ENCODE data around the gene OR52E4. TPM values are rescaled to one million over a fixed set of nuclear protein-coding genes. Genes with fewer than 3 reads are reported as not detected.

OR52E4 gene
- polyA plus RNA-seq, 2 of the 4 experiments (the other 2 are of a cell fraction) = not detected

GRCh38 chr11:5833446-5833845 is 47.0 kb upstream of the OR52E4 start:
- Histone ChIP-seq H3K4me1 (no peaks in the 10 kb centered on the region), H3K27ac (no peak overlapping the region), H3K4me3 (no peak overlapping the region), H3K9me3 (no peaks in the 10 kb centered on the region), H3K4me2 (no peak overlapping the region)
- ChIA-PET POLR2A (no interaction called here), CTCF (no interaction called here)
- ATAC-seq (no peak), DNase-seq (ENCODE audit: low read depth in 1 of 2, low spot score in 1 of 2) (no peak), FAIRE-seq (no peak)
- 4% methylated on average over 2 of the region's 2 CpGs for WGBS (ENCODE audit: missing lambda C conversion rate)
- TF ChIP-seq ZC3H11A (IDR thresholded peaks at IDR 0.05) (no peak), HOXB13 (CRISPR knock-in tag; IDR thresholded peaks at IDR 0.05; ENCODE audit: low read depth) (no peak), FOXS1 (CRISPR knock-in tag; IDR thresholded peaks at IDR 0.05) (no peak), KDM1A (IDR thresholded peaks at IDR 0.05; ENCODE audit: low read depth) (no peak), SREBF2 (IDR thresholded peaks at IDR 0.05) (no peak), CEBPB (IDR thresholded peaks at IDR 0.05) (no peak), RARB (CRISPR knock-in tag; IDR thresholded peaks at IDR 0.05) (no peak), CHD4 (IDR thresholded peaks at IDR 0.05; ENCODE audit: borderline replicate concordance) (no peak), ZSCAN20 (CRISPR knock-in tag; IDR thresholded peaks at IDR 0.05) (no peak), JUNB (IDR thresholded peaks at IDR 0.05) (no peak), CBX8 (IDR thresholded peaks at IDR 0.05) (no peak), FOSB (CRISPR knock-in tag; IDR thresholded peaks at IDR 0.05) (no peak), NPAS2 (CRISPR knock-in tag; IDR thresholded peaks at IDR 0.05; ENCODE audit: borderline replicate concordance) (no peak), NFE2L2 (conservative IDR thresholded peaks at IDR 0.05; ENCODE audit: low read length) (no peak)
- TF ChIP-seq, protein P1, sequence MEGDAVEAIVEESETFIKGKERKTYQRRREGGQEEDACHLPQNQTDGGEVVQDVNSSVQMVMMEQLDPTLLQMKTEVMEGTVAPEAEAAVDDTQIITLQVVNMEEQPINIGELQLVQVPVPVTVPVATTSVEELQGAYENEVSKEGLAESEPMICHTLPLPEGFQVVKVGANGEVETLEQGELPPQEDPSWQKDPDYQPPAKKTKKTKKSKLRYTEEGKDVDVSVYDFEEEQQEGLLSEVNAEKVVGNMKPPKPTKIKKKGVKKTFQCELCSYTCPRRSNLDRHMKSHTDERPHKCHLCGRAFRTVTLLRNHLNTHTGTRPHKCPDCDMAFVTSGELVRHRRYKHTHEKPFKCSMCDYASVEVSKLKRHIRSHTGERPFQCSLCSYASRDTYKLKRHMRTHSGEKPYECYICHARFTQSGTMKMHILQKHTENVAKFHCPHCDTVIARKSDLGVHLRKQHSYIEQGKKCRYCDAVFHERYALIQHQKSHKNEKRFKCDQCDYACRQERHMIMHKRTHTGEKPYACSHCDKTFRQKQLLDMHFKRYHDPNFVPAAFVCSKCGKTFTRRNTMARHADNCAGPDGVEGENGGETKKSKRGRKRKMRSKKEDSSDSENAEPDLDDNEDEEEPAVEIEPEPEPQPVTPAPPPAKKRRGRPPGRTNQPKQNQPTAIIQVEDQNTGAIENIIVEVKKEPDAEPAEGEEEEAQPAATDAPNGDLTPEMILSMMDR (IDR thresholded peaks at IDR 0.05) = no peak
- TF ChIP-seq, protein P2, sequence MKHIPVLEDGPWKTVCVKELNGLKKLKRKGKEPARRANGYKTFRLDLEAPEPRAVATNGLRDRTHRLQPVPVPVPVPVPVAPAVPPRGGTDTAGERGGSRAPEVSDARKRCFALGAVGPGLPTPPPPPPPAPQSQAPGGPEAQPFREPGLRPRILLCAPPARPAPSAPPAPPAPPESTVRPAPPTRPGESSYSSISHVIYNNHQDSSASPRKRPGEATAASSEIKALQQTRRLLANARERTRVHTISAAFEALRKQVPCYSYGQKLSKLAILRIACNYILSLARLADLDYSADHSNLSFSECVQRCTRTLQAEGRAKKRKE (CRISPR knock-in tag; IDR thresholded peaks at IDR 0.05; ENCODE audit: low read depth) = no peak
- TF ChIP-seq, protein P3, sequence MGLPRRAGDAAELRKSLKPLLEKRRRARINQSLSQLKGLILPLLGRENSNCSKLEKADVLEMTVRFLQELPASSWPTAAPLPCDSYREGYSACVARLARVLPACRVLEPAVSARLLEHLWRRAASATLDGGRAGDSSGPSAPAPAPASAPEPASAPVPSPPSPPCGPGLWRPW (IDR thresholded peaks at IDR 0.05) = no peak
- TF ChIP-seq, protein P4, sequence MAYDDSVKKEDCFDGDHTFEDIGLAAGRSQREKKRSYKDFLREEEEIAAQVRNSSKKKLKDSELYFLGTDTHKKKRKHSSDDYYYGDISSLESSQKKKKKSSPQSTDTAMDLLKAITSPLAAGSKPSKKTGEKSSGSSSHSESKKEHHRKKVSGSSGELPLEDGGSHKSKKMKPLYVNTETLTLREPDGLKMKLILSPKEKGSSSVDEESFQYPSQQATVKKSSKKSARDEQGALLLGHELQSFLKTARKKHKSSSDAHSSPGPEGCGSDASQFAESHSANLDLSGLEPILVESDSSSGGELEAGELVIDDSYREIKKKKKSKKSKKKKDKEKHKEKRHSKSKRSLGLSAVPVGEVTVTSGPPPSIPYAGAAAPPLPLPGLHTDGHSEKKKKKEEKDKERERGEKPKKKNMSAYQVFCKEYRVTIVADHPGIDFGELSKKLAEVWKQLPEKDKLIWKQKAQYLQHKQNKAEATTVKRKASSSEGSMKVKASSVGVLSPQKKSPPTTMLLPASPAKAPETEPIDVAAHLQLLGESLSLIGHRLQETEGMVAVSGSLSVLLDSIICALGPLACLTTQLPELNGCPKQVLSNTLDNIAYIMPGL (CRISPR knock-in tag; IDR thresholded peaks at IDR 0.05; ENCODE audit: borderline replicate concordance) = no peak
- TF ChIP-seq, protein P5, sequence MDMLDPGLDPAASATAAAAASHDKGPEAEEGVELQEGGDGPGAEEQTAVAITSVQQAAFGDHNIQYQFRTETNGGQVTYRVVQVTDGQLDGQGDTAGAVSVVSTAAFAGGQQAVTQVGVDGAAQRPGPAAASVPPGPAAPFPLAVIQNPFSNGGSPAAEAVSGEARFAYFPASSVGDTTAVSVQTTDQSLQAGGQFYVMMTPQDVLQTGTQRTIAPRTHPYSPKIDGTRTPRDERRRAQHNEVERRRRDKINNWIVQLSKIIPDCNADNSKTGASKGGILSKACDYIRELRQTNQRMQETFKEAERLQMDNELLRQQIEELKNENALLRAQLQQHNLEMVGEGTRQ (IDR thresholded peaks at IDR 0.05) = no peak

- CTCF ChIA-PET = no interaction called here
- H3K4me2 ChIP-seq = no peak overlapping the region
- FAIRE-seq (no peak), DNase-seq (ENCODE audit: low read depth in 1 of 2, low spot score in 1 of 2) (no peak), ATAC-seq (no peak)
- WGBS (ENCODE audit: missing lambda C conversion rate) = 1% methylated on average over 2 of the region's 2 CpGs
- H3K4me3 ChIP-seq = no peak overlapping the region
- H3K9me3 ChIP-seq = no peaks in the 10 kb centered on the region
- POLR2A ChIA-PET = no interaction called here
- no peaks in the 10 kb centered on the region for H3K4me1 ChIP-seq
- H3K27ac ChIP-seq = no peak overlapping the region
- no peak for TF ChIP-seq TFCP2L1 (CRISPR knock-in tag; IDR thresholded peaks at IDR 0.05)
- no peak for TF ChIP-seq CBX2 (IDR thresholded peaks at IDR 0.05; ENCODE audit: borderline replicate concordance, low read depth)
- TF ChIP-seq, protein P6, sequence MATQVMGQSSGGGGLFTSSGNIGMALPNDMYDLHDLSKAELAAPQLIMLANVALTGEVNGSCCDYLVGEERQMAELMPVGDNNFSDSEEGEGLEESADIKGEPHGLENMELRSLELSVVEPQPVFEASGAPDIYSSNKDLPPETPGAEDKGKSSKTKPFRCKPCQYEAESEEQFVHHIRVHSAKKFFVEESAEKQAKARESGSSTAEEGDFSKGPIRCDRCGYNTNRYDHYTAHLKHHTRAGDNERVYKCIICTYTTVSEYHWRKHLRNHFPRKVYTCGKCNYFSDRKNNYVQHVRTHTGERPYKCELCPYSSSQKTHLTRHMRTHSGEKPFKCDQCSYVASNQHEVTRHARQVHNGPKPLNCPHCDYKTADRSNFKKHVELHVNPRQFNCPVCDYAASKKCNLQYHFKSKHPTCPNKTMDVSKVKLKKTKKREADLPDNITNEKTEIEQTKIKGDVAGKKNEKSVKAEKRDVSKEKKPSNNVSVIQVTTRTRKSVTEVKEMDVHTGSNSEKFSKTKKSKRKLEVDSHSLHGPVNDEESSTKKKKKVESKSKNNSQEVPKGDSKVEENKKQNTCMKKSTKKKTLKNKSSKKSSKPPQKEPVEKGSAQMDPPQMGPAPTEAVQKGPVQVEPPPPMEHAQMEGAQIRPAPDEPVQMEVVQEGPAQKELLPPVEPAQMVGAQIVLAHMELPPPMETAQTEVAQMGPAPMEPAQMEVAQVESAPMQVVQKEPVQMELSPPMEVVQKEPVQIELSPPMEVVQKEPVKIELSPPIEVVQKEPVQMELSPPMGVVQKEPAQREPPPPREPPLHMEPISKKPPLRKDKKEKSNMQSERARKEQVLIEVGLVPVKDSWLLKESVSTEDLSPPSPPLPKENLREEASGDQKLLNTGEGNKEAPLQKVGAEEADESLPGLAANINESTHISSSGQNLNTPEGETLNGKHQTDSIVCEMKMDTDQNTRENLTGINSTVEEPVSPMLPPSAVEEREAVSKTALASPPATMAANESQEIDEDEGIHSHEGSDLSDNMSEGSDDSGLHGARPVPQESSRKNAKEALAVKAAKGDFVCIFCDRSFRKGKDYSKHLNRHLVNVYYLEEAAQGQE (IDR thresholded peaks at IDR 0.05) = no peak
- no peak for TF ChIP-seq RAD21 (conservative IDR thresholded peaks at IDR 0.05 in 1 of 2, IDR thresholded peaks at IDR 0.05 in 1 of 2)
- no peak for TF ChIP-seq NFE2L2 (conservative IDR thresholded peaks at IDR 0.05; ENCODE audit: low read length)
- no peak for TF ChIP-seq SMC3 (IDR thresholded peaks at IDR 0.05)
- TF ChIP-seq, protein P2 (CRISPR knock-in tag; IDR thresholded peaks at IDR 0.05; ENCODE audit: low read depth) = no peak
- no peak for TF ChIP-seq MAFK (IDR thresholded peaks at IDR 0.05; ENCODE audit: partially characterized antibody)
- no peak for TF ChIP-seq HOXA7 (CRISPR knock-in tag; IDR thresholded peaks at IDR 0.05)
Observed at GRCh38 chr11:5837695-5838094, 42.7 kb upstream of the OR52E4 start.

Measured in A549 (cell line).